Esophagus (tissue), 2 donors: ENCODE measurements around the gene FAM78A. TPM values are rescaled to one million over a fixed set of nuclear protein-coding genes. Genes with fewer than 3 reads are reported as not detected.

ENCODE experiments used
- H3K27ac ChIP-seq, 2 donors: one replicate each; pipeline ENCODE4 v1.5.1; 2013; ENCODE audit warnings: low read depth in 2 of 2, mild to moderate bottlenecking in 2 of 2, inconsistent platforms in 1 of 2, low read length in 1 of 2, moderate library complexity in 1 of 2
- H3K27me3 ChIP-seq, 2 donors: one replicate each; pipeline ENCODE4 v1.6.1; 2013; ENCODE audit warnings: low read length in 2 of 2, control low read depth in 1 of 2, mild to moderate bottlenecking in 1 of 2; ENCODE audit not compliant: insufficient read depth in 2 of 2, control insufficient read depth in 1 of 2
- H3K36me3 ChIP-seq, 2 donors: one replicate each; pipeline ENCODE4 v1.6.1; 2013; ENCODE audit warnings: low read length in 1 of 2; ENCODE audit not compliant: control insufficient read depth in 2 of 2, insufficient read depth in 2 of 2
- H3K4me1 ChIP-seq, 2 donors: one replicate each; pipeline ENCODE4 v1.6.1; 2013; ENCODE audit warnings: low read length in 1 of 2; ENCODE audit not compliant: control insufficient read depth in 2 of 2, insufficient read depth in 2 of 2
- H3K4me3 ChIP-seq, 2 donors: one replicate each; pipeline ENCODE4 v1.5.1; 2013; ENCODE audit warnings: low read length in 2 of 2, mild to moderate bottlenecking in 2 of 2, low read depth in 1 of 2, moderate library complexity in 1 of 2
- H3K9me3 ChIP-seq, 2 donors: one replicate each; pipeline ENCODE4 v1.6.1; 2013; ENCODE audit warnings: mild to moderate bottlenecking in 2 of 2, low read depth in 1 of 2, low read length in 1 of 2, moderate library complexity in 1 of 2; ENCODE audit not compliant: control insufficient read depth in 2 of 2, insufficient read depth in 1 of 2
- WGBS, 2 donors: extraction: QIAGEN DNeasy Blood & Tissue Kit; methylation state at CpG; one replicate each; pipeline ENCODE4 v1.1.7; 2013; 5-methylcytosine and 5-hydroxymethylcytosine counted together
- polyA plus RNA-seq, 2 donors: library from polyadenylated mRNA; stranded (reverse); fragments of 200-250 nt; gene quantifications; one replicate each; pipeline ENCODE4 v1.2.3, GENCODE V29; 2013
- donor health status: healthy with polysubstance abuse.
- donor health status: Bipolar disorder and iron deficiency.

Gene FAM78A
- polyA plus RNA-seq, 2 donors = 0.62 to 0.86 TPM

DNA sequence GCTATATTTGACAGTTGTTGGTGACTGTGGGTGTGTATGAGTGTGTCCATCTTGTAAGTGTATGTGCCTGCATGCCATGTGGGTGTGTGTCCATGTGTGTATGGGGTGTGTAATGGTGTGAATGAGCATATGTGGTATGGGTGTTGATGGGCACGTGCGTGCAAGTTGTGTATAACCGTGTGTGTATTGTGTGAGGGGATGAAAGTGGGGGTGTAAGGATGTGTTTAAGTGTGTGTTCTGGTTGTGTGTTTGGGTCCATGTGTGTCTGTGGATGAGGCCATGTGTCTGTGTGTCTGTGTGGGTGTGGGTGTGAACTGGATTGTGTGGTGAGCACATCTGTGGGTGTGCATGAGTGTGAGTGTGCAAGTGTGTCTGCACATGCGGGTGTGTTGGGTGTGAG lies 5.9 kb upstream of the FAM78A start:
- Histone ChIP-seq H3K27me3 (no peaks in the 10 kb centered on the region), H3K9me3 (no peaks in the 10 kb centered on the region), H3K4me1 (peaks cover 0 to 2% of the 10 kb centered on the region in 2 donors), H3K27ac (no peak overlapping the region), H3K4me3 (no peak overlapping the region), H3K36me3 (no peaks in the 10 kb centered on the region)
- WGBS, 2 donors = 66 to 76% methylated on average over 4 of the region's 4 CpGs

DNA sequence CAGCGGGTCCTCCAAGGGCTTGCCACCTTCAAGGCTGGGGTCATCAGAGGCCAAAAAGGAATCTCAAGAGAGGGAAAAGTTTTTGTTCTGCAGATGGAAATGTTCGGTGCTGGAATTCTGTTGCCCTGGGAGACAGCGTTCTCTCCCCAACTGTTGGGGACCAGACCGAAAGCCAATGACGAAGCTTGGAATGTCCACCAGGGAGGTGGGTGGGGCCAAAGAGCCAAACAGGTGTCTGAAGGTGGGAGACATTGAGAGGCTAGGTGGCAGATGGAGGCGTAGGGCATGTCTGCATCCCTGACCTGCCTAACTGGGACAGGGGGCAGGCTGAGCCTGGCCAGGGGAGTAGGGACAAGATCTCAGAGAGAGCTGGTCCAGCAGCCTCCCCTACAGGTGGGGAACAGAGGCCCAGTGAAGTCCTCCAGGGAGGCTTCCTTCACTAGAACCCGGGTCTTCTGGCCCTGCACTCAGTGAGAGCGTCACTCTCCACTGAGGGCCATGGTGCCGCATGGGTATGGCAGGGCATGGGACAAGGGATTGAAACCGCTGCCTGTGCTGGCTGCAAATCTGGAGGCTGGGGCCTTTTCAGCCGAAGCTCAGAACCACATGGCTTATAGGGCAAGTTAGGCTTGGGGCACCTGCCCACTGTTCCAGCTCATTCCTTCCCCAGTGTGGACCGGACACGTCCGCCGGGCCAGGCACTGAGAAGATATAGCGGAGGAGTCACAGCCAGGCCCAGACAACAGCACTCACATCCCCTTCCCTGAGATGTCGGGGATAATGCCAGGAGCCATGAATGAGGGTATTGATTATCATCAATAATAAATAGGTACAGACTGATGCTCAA lies 5.0 kb upstream of the FAM78A start:
- no peaks in the 10 kb centered on the region for H3K27me3 ChIP-seq
- H3K36me3 ChIP-seq = no peaks in the 10 kb centered on the region
- WGBS, 2 donors = 79 to 81% methylated on average over 17 of the region's 17 CpGs
- H3K4me3 ChIP-seq = no peak overlapping the region
- H3K9me3 ChIP-seq = no peaks in the 10 kb centered on the region
- no peak overlapping the region for H3K27ac ChIP-seq
- H3K4me1 ChIP-seq = peaks cover 0 to 2% of the 10 kb centered on the region in 2 donors

GRCh38 chr9:131280660-131281059 lies 4.3 kb upstream of the FAM78A start:
- Histone ChIP-seq H3K36me3 (no peaks in the 10 kb centered on the region), H3K4me1 (peaks cover 0 to 2% of the 10 kb centered on the region in 2 donors), H3K27ac (no peak overlapping the region), H3K9me3 (no peaks in the 10 kb centered on the region), H3K27me3 (no peaks in the 10 kb centered on the region), H3K4me3 (no peak overlapping the region)
- 74 to 78% methylated on average over 3 of the region's 3 CpGs for WGBS, 2 donors

DNA sequence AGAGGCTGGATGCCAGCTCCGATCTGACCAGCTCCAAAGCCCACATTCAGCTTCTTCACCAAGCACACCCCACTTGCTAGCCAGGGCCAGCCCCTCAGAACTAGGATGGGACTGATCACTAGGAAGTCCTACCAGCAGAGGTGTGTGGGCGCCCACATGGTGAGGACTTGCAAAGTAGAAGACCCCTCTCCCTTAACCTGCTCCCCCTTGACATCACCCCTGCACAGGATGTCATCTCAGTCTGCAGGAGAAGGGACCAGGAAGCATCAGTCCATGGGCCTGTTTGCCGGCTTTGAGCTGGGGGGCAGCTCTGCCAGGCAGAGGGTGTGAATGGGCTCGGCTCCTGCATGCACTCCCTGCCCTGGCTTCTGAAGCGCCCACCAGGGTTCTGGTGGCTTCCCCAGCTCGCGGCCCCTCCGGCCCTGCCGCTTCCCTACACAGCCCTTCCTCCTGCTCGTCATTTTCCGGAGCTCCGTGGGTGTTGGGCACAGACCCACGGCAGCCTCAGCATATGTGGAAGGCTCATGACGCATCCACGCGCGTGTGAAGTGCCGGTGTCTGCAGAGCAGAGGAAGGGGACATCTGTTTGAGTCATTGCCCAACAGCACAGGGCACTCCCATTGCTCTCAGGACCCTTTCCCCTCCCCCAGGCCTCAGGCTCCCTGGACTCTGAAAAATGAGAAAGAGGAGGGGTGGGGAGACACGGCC lies 3.7 kb upstream of the FAM78A start:
- Histone ChIP-seq H3K4me3 (no peak overlapping the region), H3K36me3 (no peaks in the 10 kb centered on the region), H3K27me3 (no peaks in the 10 kb centered on the region), H3K27ac (no peak overlapping the region), H3K9me3 (no peaks in the 10 kb centered on the region), H3K4me1 (peaks cover 0 to 2% of the 10 kb centered on the region in 2 donors)
- 68 to 76% methylated on average over 19 of the region's 19 CpGs for WGBS, 2 donors

GRCh38 chr9:131279196-131279862 lies 3.0 kb upstream of the FAM78A start:
- H3K9me3 ChIP-seq = no peaks in the 10 kb centered on the region
- no peaks in the 10 kb centered on the region for H3K27me3 ChIP-seq

DNA sequence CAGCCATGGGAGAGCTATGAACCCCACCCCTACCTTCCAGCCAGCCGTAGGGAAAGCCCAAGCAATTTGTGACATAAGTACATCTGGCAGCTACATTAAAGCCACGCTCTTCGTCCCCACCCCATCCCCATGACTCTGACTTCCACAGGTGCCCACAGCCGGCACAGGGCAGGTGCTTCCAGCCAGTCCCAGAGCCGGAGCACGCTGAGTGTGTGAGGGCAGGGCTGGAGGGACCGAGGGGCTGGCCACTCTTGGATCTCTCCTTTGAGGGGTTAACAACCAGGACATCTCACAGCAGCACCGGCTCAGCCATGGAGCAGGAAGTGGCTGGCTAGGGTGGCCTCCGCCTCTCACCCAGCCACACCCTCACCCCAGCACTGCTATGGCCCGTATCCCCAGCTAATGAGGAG lies 2.4 kb upstream of the FAM78A start:
- no peaks in the 10 kb centered on the region for H3K9me3 ChIP-seq
- peaks cover 0 to 2% of the 10 kb centered on the region in 2 donors for H3K4me1 ChIP-seq
- H3K4me3 ChIP-seq = no peak overlapping the region
- no peaks in the 10 kb centered on the region for H3K36me3 ChIP-seq
- H3K27ac ChIP-seq = no peak overlapping the region
- WGBS, 2 donors = 34 to 51% methylated on average over 10 of the region's 10 CpGs
- no peaks in the 10 kb centered on the region for H3K27me3 ChIP-seq

More at GRCh38 chr9:131279196-131279862, 3.0 kb upstream of the FAM78A start:
- H3K36me3 ChIP-seq = no peaks in the 10 kb centered on the region
- WGBS, 2 donors = 65 to 74% methylated on average over 11 of the region's 11 CpGs
- H3K27ac ChIP-seq = no peak overlapping the region
- H3K4me3 ChIP-seq = no peak overlapping the region
- peaks cover 0 to 2% of the 10 kb centered on the region in 2 donors for H3K4me1 ChIP-seq

DNA sequence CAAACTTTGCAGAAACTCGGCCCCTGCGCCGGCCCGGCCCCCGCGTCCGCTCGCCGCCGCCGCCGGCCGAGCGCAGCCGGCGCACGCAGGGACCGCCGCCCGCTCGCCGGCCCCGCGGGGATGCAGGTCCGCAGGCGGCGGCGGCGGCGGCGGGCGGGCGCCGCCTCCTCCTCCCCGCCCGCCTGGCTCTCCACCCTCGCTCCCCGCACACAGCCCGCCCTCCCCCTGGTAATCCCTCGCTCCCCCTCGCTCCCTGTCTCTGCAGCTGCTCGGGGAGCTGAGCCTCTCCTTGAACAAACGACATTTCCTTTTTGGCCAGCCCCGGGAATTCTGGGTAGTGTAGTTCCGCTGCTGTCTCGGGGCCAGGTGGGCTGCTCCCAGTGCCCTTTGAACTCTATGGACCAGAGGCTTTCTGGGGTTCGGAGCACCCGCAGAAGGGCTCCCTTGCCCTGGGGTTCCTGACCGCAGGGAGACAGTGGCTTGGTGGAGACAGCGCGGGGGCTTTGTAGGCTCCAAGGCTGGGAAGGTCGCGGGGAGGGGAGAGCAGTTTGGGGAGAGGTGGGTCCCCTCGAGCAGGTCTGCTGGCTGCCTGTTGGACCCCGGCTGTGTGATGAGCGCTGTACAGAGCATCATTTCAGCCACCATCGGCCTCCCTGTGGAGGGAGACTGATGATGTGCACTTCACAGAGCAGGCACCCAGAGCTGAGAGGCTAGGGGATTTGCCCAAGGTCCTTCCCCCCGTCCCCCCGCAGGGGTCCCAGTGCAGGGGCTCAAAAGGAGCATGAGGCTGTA lies 1.8 kb upstream of the FAM78A start:
- Histone ChIP-seq H3K9me3 (no peaks in the 10 kb centered on the region), H3K4me1 (peaks cover 0 to 2% of the 10 kb centered on the region in 2 donors), H3K27ac (peak overlapping the region in 1 of 2 donors; percentile 21), H3K27me3 (no peaks in the 10 kb centered on the region), H3K36me3 (no peaks in the 10 kb centered on the region), H3K4me3 (peak overlapping the region; percentile 56 to 72)
- WGBS, 2 donors = 8 to 19% methylated on average over 26 to 59 of the region's 59 CpGs

GRCh38 chr9:131277287-131277909 lies 1.1 kb upstream of the FAM78A start:
- peaks cover 0 to 2% of the 10 kb centered on the region in 2 donors for H3K4me1 ChIP-seq
- WGBS, 2 donors = 0 to 1% methylated on average over 41 to 78 of the region's 78 CpGs
- H3K9me3 ChIP-seq = no peaks in the 10 kb centered on the region
- no peaks in the 10 kb centered on the region for H3K27me3 ChIP-seq
- H3K4me3 ChIP-seq = peak overlapping the region; percentile 56 to 72
- H3K27ac ChIP-seq = peak overlapping the region; percentile 8 to 19
- H3K36me3 ChIP-seq = no peaks in the 10 kb centered on the region
